Tibial nerve (tissue), 4 donors: ENCODE measurements around the gene DNAJC7. TPM values are rescaled to one million over a fixed set of nuclear protein-coding genes. Genes with fewer than 3 reads are reported as not detected.
"Not testable (repeated sequence)": the region's sequence is repeated elsewhere in the genome, so short reads cannot be mapped to it uniquely, and the experiment has no call there.

Experiments used
- DNase-seq, 2 donors: peaks; one replicate each; pipeline ENCODE4 v3.0.0-alpha.2; 2019; ENCODE audit warnings: low spot score in 2 of 2
- H3K27ac ChIP-seq, 4 donors: fragments of 200-600 bp; sonication (generic) in 3 of 4; one replicate each; pipeline ENCODE4 v1.5.1; 2017 to 2019; ENCODE audit warnings: mild to moderate bottlenecking in 1 of 4
- H3K27me3 ChIP-seq, 2 donors: fragments of 200-600 bp; sonication (generic) in 1 of 2; one replicate each; pipeline versions ENCODE4 v1.5.1 to v1.6.0; 2017 to 2019
- H3K36me3 ChIP-seq, 3 donors: fragments of 200-600 bp; sonication (generic); one replicate each; pipeline ENCODE4 v1.5.1; 2018 to 2019
- H3K4me1 ChIP-seq, 4 donors: fragments of 200-600 bp; sonication (generic) in 3 of 4; one replicate each; pipeline ENCODE4 v1.5.1; 2017 to 2019
- H3K4me3 ChIP-seq, 4 donors: fragments of 200-600 bp; sonication (generic) in 3 of 4; one replicate each; pipeline ENCODE4 v1.5.1; 2017 to 2019; ENCODE audit warnings: mild to moderate bottlenecking in 1 of 4, moderate library complexity in 1 of 4
- H3K9me3 ChIP-seq, 4 donors: fragments of 200-600 bp; sonication (generic) in 3 of 4; one replicate each; pipeline ENCODE4 v1.5.1; 2017 to 2019
- EP300 ChIP-seq, 2 donors: sonication (generic); formaldehyde crosslinking; IDR thresholded peaks; one replicate each; pipeline ENCODE4 v1.6.1; 2017; ENCODE audit warnings: antibody characterized with exemption in 2 of 2, mild to moderate bottlenecking in 1 of 2
- POLR2A ChIP-seq, 2 donors: fragments of 450-650 bp; IDR thresholded peaks; one replicate each; pipeline ENCODE4 v1.6.1; 2017; ENCODE audit warnings: antibody characterized with exemption in 2 of 2, mild to moderate bottlenecking in 2 of 2, moderate library complexity in 2 of 2
- WGBS, 2 donors: methylation state at CpG; one replicate each; pipeline ENCODE4 v1.1.5; 2018; 5-methylcytosine and 5-hydroxymethylcytosine counted together
- total RNA-seq, 4 donors: library from RNA; depleted of rRNA; stranded (reverse); fragments of >200 nt; gene quantifications; one replicate each; pipeline ENCODE4 v1.1.0, GENCODE V29; 2016
- TF ChIP-seq, protein P1 (sequence below), 5 experiments: fragments of 200-600 bp in 3 of 5; fragments of 450-650 bp in 2 of 5; sonication (generic) in 3 of 5; IDR thresholded peaks; one replicate each; pipeline ENCODE4 v1.5.1; 2016 to 2019; ENCODE audit warnings: antibody characterized with exemption in 5 of 5, mild to moderate bottlenecking in 3 of 5, moderate library complexity in 2 of 5

DNAJC7 gene
- total RNA-seq, 4 donors from 2014 or later = 56.6 to 90.2 (median 71.8) TPM

DNA sequence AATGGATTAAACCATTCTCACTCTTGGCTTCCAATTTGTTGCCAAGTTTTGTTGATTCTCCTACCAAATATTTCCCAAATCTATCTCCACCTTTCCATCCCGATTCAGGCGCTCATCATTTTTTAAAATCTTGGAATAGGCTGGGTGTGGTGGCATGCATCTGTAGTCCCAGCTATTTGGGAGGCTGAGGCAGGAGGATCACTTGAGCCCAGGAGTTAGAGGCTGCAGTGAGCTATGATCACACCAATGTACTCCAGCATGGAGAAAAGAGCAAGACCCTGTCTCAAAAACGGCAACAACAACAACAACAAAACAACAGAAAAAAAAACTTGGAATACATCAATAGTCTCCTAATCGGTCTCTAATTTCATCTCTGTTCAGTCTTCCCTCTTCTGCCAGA lies 1.7 kb upstream of the DNAJC7 start:
- Histone ChIP-seq H3K4me1 (peaks cover 4 to 72% (median 40%) of the 10 kb centered on the region in 4 donors), H3K36me3 (peaks cover 0 to 25% (median 14%) of the 10 kb centered on the region in 3 donors), H3K27me3 (no peaks in the 10 kb centered on the region), H3K9me3 (no peaks in the 10 kb centered on the region), H3K4me3 (no peak overlapping the region), H3K27ac (no peak overlapping the region)
- 93 to 96% methylated on average over 4 of the region's 4 CpGs for WGBS, 2 donors
- DNase-seq = no peak
- TF ChIP-seq, protein P1, sequence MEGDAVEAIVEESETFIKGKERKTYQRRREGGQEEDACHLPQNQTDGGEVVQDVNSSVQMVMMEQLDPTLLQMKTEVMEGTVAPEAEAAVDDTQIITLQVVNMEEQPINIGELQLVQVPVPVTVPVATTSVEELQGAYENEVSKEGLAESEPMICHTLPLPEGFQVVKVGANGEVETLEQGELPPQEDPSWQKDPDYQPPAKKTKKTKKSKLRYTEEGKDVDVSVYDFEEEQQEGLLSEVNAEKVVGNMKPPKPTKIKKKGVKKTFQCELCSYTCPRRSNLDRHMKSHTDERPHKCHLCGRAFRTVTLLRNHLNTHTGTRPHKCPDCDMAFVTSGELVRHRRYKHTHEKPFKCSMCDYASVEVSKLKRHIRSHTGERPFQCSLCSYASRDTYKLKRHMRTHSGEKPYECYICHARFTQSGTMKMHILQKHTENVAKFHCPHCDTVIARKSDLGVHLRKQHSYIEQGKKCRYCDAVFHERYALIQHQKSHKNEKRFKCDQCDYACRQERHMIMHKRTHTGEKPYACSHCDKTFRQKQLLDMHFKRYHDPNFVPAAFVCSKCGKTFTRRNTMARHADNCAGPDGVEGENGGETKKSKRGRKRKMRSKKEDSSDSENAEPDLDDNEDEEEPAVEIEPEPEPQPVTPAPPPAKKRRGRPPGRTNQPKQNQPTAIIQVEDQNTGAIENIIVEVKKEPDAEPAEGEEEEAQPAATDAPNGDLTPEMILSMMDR (IDR thresholded peaks at IDR 0.05) = no peak
- TF ChIP-seq EP300 (IDR thresholded peaks at IDR 0.05) = no peak

DNA sequence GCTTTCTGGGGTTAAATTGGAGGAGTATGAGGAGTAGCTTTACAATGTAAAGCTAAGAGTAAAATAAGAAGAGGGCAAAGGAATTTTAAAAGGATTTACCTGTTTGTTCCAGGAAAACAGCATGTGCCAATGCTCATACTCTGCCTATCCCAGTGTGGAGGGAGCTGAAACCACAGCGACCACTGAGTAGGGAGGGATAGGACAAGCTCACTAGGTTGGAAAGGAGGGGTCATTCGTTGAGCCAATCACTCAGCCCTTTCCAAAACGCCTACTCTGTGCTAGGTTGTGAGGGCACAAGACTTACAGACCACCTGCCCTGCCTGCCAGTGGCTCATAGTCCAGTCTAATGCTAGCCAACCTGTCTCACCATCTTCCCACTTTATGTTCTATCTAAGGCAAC lies 1.1 kb upstream of the DNAJC7 start:
- TF ChIP-seq POLR2A (IDR thresholded peaks at IDR 0.05) = no peak
- TF ChIP-seq, protein P1 (IDR thresholded peaks at IDR 0.05) = no peak
- no peak for TF ChIP-seq EP300 (IDR thresholded peaks at IDR 0.05)
- Histone ChIP-seq H3K27ac (peak overlapping the region in 3 of 4 donors; percentile 87 to 94 (median 92)), H3K36me3 (peaks cover 0 to 18% (median 10%) of the 10 kb centered on the region in 3 donors), H3K9me3 (no peaks in the 10 kb centered on the region), H3K27me3 (no peaks in the 10 kb centered on the region), H3K4me1 (peaks cover 4 to 73% (median 45%) of the 10 kb centered on the region in 4 donors), H3K4me3 (peak overlapping the region in 2 of 4 donors; percentile 72 to 75)
- DNase-seq = no peak
- 24 to 46% methylated on average over 3 of the region's 3 CpGs for WGBS, 2 donors

DNA sequence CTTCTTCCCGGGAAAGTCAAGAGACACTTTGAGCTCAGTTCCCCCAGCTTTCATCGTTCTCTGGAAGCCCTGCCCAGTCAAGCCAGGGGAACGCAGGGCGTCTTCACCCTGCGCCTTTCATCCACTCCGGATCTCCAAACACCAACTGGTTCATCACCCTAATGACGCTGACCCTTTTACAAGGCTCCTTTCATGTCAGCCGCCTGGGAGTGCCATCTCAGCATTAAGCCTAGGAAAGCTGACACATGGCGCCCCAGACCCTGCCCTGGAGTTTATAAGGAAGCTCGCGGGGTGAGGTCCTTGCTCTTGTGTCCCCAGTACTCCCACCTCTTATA lies 594 bp upstream of the DNAJC7 start:
- Histone ChIP-seq H3K4me3 (peak overlapping the region; percentile 56 to 82 (median 74)), H3K36me3 (peaks cover 0 to 13% (median 6%) of the 10 kb centered on the region in 3 donors), H3K9me3 (no peaks in the 10 kb centered on the region), H3K27ac (peak overlapping the region; percentile 73 to 94 (median 90)), H3K4me1 (peaks cover 4 to 74% (median 48%) of the 10 kb centered on the region in 4 donors), H3K27me3 (no peaks in the 10 kb centered on the region)
- no peak for DNase-seq
- WGBS, 2 donors = 3 to 6% methylated on average over 11 of the region's 11 CpGs
- TF ChIP-seq POLR2A (IDR thresholded peaks at IDR 0.05) = no peak
- TF ChIP-seq, protein P1 (IDR thresholded peaks at IDR 0.05) = no peak
- TF ChIP-seq EP300 (IDR thresholded peaks at IDR 0.05) = no peak

DNA sequence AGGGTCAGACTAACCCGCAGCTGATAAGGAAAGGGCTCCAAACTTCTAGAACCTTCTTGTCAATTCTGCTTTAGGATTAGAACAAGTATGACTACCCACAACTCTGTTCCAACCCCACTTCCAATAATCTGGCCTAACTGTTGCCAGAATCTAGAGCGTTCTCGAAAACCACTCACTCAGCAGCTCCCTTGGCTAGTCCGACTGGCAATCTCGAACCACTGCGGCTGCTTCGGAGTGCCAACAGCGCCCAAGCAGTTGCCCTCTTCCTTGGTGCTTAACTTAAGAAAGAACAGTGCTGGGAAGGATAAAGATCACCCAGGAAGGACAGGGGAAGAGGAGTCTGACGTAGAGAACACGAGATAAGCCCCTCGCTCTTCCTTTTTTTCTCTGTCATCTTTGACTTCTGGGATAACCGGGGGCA lies 818 bp downstream of the DNAJC7 start:
- DNase-seq = no peak
- H3K36me3 ChIP-seq = no peaks in the 10 kb centered on the region
- H3K27me3 ChIP-seq = no peaks in the 10 kb centered on the region
- H3K4me3 ChIP-seq = peak overlapping the region; percentile 56 to 82 (median 74)
- WGBS, 2 donors = 4% methylated on average over 12 of the region's 12 CpGs
- H3K4me1 ChIP-seq = peaks cover 4 to 77% (median 51%) of the 10 kb centered on the region in 4 donors
- no peak for TF ChIP-seq POLR2A (IDR thresholded peaks at IDR 0.05)
- TF ChIP-seq, protein P1 (IDR thresholded peaks at IDR 0.05) = no peak
- TF ChIP-seq EP300 (IDR thresholded peaks at IDR 0.05) = no peak
- no peaks in the 10 kb centered on the region for H3K9me3 ChIP-seq
- H3K27ac ChIP-seq = peak overlapping the region; percentile 73 to 94 (median 90)

DNA sequence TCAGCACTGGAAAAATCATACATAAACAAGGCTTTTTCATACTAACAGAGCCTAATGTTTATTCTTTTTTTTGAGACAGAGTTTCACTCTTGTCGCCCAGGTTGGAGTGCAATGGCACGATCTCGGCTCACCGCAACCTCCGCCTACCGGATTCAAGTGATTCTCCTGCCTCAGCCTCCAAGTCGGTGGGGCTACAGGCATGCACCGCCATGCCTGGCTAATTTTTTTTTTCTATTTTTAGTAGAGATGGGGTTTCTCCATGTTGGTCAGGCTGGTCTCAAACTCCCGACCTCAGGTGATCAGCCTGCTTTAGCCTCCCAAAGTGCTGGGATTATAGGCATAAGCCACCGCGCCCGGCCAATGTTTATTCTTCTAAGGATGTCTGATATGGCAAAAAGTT lies 3.5 kb downstream of the DNAJC7 start:
- WGBS, 2 donors = 80 to 84% methylated on average over 12 of the region's 12 CpGs
- H3K27ac ChIP-seq = peak overlapping the region in 2 of 4 donors; percentile 68 to 73
- not testable (repeated sequence) for H3K36me3 ChIP-seq, DNase-seq, H3K27me3 ChIP-seq, H3K9me3 ChIP-seq, H3K4me3 ChIP-seq
- H3K4me1 ChIP-seq = peaks cover 0 to 87% (median 45%) of the 10 kb centered on the region in 4 donors

DNA sequence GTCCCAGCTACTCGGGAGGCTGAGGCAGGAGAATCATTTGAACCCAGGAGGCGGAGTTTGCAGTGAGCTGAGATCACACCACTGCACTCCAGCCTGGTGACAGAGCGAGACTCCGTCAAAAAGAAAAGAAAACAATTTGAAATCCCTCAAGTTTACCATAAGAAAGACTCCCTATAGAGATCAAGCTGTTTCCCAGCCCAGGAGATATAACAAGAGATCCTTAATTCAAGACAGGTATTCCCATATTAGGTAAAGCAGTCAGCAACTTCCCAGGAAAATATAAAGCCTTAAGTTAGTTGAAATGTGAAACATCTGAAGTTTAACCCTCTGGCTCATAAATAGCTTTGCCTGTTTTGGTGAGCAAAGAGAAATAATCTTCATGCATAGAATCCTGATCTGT lies 4.9 kb downstream of the DNAJC7 start:
- Histone ChIP-seq H3K4me1 (peaks cover 0 to 91% (median 43%) of the 10 kb centered on the region in 4 donors), H3K27ac (peak overlapping the region in 1 of 4 donors; percentile 68)
- 68 to 75% methylated on average over 4 of the region's 4 CpGs for WGBS, 2 donors
- H3K4me3 ChIP-seq, H3K9me3 ChIP-seq, H3K27me3 ChIP-seq, DNase-seq, H3K36me3 ChIP-seq: not testable (repeated sequence)
